ENCODE results near the gene FER1L5.

- TF ChIP-seq CTCF (IDR thresholded peaks at IDR 0.05) (no peak), POLR2AphosphoS5 (IDR thresholded peaks at IDR 0.05) (no peak)
These were observed 6.8 kb downstream of the FER1L5 start for GRCh38 chr2:96649342-96649741.

Measured in esophagus muscularis mucosa (tissue), 3 donors.